Measurements from ENCODE around the gene SIAH1.

- no peak for TF ChIP-seq CTCF (IDR thresholded peaks at IDR 0.05)
- no peak for TF ChIP-seq POLR2A (IDR thresholded peaks at IDR 0.05)
Observed at GRCh38 chr16:48365025-48365600, 20.1 kb downstream of the SIAH1 start.

Data from lower leg skin (tissue), 3 donors.